ENCODE results near the gene CTBP2.

The CTBP2 gene

DNA sequence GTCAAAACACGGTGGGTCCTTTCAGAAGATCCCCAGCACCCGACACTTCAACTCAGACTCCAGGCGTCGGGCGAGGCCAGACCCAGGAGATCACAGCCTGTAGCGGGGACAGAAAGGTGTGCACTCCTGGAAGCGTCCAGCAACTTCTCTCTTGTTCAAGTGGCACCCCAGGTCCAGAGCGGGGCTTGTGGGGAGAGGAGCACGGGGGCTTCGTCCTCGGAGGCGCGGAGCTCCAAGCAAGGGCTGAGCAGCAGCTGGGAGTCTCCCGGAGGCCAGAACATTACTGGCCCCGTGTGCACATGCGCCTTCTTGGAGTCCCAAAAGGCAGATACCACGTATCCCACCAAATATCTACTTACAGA is 163.5 kb downstream of the CTBP2 start:
- DNase-seq (ENCODE audit: low read depth): no peak
- TF ChIP-seq, protein P1, sequence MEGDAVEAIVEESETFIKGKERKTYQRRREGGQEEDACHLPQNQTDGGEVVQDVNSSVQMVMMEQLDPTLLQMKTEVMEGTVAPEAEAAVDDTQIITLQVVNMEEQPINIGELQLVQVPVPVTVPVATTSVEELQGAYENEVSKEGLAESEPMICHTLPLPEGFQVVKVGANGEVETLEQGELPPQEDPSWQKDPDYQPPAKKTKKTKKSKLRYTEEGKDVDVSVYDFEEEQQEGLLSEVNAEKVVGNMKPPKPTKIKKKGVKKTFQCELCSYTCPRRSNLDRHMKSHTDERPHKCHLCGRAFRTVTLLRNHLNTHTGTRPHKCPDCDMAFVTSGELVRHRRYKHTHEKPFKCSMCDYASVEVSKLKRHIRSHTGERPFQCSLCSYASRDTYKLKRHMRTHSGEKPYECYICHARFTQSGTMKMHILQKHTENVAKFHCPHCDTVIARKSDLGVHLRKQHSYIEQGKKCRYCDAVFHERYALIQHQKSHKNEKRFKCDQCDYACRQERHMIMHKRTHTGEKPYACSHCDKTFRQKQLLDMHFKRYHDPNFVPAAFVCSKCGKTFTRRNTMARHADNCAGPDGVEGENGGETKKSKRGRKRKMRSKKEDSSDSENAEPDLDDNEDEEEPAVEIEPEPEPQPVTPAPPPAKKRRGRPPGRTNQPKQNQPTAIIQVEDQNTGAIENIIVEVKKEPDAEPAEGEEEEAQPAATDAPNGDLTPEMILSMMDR (IDR thresholded peaks at IDR 0.05; ENCODE audit: control insufficient read depth, insufficient read depth, low read depth, low read length, missing control alignments): no peak
- H3K4me3 ChIP-seq (ENCODE audit: control insufficient read depth, low read depth, low read length): no peak overlapping the region

- DNase-seq (ENCODE audit: low read depth): no peak
- H3K4me3 ChIP-seq (ENCODE audit: control insufficient read depth, low read depth, low read length): no peak overlapping the region
- TF ChIP-seq, protein P1 (IDR thresholded peaks at IDR 0.05; ENCODE audit: control insufficient read depth, insufficient read depth, low read depth, low read length, missing control alignments): no peak
These were observed 164.1 kb downstream of the CTBP2 start for GRCh38 chr10:124996127-124996853.

DNA sequence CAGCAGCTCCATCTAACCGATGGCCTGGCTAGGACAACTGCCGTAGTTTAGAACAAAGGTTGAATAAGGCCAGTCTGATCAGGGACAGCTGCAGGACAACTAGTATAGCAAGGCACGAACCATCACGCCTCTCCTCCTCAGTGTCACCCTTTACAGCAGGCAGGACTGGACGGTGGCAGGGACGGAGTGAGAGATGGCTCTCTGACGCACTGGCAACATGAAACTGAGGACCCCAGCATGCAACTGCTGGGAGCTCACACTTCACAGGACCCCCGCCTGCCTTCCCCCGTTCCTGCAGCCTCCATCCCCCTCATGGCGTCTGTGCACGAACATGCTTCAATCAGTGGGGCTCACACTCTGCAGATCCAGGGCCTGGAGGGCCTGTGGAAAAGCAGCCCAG is 164.8 kb downstream of the CTBP2 start:
- no peak overlapping the region for H3K4me3 ChIP-seq (ENCODE audit: control insufficient read depth, low read depth, low read length)
- TF ChIP-seq, protein P1 (IDR thresholded peaks at IDR 0.05; ENCODE audit: control insufficient read depth, insufficient read depth, low read depth, low read length, missing control alignments): no peak
- no peak for DNase-seq (ENCODE audit: low read depth)

- H3K4me3 ChIP-seq (ENCODE audit: control insufficient read depth, low read depth, low read length): no peak overlapping the region
- DNase-seq (ENCODE audit: low read depth): no peak
- TF ChIP-seq, protein P1 (IDR thresholded peaks at IDR 0.05; ENCODE audit: control insufficient read depth, insufficient read depth, low read depth, low read length, missing control alignments): no peak
These were observed 165.5 kb downstream of the CTBP2 start for GRCh38 chr10:124994573-124995473.

DNA sequence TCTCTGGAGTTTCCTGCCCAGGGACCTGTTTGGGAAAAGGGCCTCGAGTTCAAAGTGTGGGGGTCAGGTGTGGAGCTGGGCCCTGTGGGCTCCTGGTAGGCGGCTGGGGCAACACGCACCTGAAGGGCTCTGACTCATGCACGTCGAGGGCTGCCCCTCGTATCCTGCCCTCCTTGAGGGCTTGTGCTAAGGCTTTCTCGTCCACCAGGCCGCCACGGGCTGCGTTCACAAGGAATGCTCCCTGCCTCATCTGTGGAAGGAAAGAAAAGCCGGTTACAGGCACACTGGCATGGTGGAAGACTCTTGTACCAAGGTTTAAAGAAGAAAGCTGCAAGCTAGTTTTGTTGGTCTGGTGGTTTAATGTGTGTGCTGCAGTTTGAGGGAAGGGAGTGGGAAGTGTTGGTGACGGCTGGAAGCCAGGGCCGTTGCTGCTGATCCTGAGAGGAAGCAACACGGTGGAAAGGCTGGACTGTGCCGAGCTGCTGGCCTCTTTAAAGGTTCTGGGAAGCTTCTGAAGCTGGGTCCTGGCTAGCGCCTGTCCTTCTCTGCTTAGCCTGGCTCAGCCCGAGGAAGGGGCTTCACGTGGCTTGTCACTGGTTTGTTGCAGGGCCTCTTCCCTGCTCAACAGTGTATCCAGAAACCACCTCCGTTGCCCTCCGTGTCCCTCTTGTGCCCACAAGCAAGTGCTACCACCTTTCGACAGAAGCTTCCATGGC is 166.5 kb downstream of the CTBP2 start:
- no peak overlapping the region for H3K4me3 ChIP-seq (ENCODE audit: control insufficient read depth, low read depth, low read length)
- TF ChIP-seq, protein P1 (IDR thresholded peaks at IDR 0.05; ENCODE audit: control insufficient read depth, insufficient read depth, low read depth, low read length, missing control alignments): no peak
- no peak for DNase-seq (ENCODE audit: low read depth)

- DNase-seq (ENCODE audit: low read depth): no peak
- H3K4me3 ChIP-seq (ENCODE audit: control insufficient read depth, low read depth, low read length): no peak overlapping the region
- TF ChIP-seq, protein P1 (IDR thresholded peaks at IDR 0.05; ENCODE audit: control insufficient read depth, insufficient read depth, low read depth, low read length, missing control alignments): no peak
These were observed 167.0 kb downstream of the CTBP2 start for GRCh38 chr10:124993345-124993708.
